ENCODE measurements around the gene CFAP97D1. TPM values are rescaled to one million over a fixed set of nuclear protein-coding genes. Genes with fewer than 3 reads are reported as not detected.
"Not testable (repeated sequence)": the region's sequence is repeated elsewhere in the genome, so short reads cannot be mapped to it uniquely, and the experiment has no call there.

CFAP97D1 gene
- total RNA-seq, 6 experiments from 2014 or later, result not detected

- 90% methylated on average over 1 of the region's 1 CpG for WGBS (ENCODE audit: insufficient coverage, low coverage, low lambda C conversion rate, missing lambda C conversion rate)
- no peaks in the 10 kb centered on the region for H3K36me3 ChIP-seq
- no peaks in the 10 kb centered on the region for H3K4me1 ChIP-seq
- H3K27ac ChIP-seq, result no peak overlapping the region
- ATAC-seq (no peak), DNase-seq (no peak)
- no peaks in the 10 kb centered on the region for H3K9me3 ChIP-seq
- TF ChIP-seq POLR2A (IDR thresholded peaks at IDR 0.05), result no peak
- TF ChIP-seq CTCF (IDR thresholded peaks at IDR 0.05), result no peak
- H3K27me3 ChIP-seq, result no peaks in the 10 kb centered on the region
- H3K4me3 ChIP-seq, result no peak overlapping the region
- intact Hi-C loops (cut with DNase I), result loop anchor here in 1 of 2 donors (10.0 kb wide), 1 partner anchor 55 kb away; the partner anchor contains the start of gene CD300LG
Measured at GRCh38 chr17:43789482-43789881, 9.2 kb downstream of the CFAP97D1 start.

GRCh38 chr17:43790311-43790940 lies 10.2 kb downstream of the CFAP97D1 start:
- H3K4me1 ChIP-seq, result no peaks in the 10 kb centered on the region
- H3K9me3 ChIP-seq, result no peaks in the 10 kb centered on the region
- 91% methylated on average over 4 of the region's 14 CpGs for WGBS (ENCODE audit: insufficient coverage, low coverage, low lambda C conversion rate, missing lambda C conversion rate)
- peak in 2 of 4 donors; percentile 34 to 47 for ATAC-seq
- TF ChIP-seq POLR2A (IDR thresholded peaks at IDR 0.05) (no peak), CTCF (IDR thresholded peaks at IDR 0.05) (peak in 1 of 4 donors; percentile 24)
- intact Hi-C loops (cut with DNase I), result no loop called here
- no peak for DNase-seq
- H3K27ac ChIP-seq, result no peak overlapping the region
- H3K4me3 ChIP-seq, result no peak overlapping the region
- no peaks in the 10 kb centered on the region for H3K27me3 ChIP-seq
- no peaks in the 10 kb centered on the region for H3K36me3 ChIP-seq

- Histone ChIP-seq H3K9me3 (no peaks in the 10 kb centered on the region), H3K36me3 (no peaks in the 10 kb centered on the region), H3K4me1 (no peaks in the 10 kb centered on the region), H3K27me3 (no peaks in the 10 kb centered on the region), H3K27ac (no peak overlapping the region), H3K4me3 (no peak overlapping the region)
- no peak for TF ChIP-seq POLR2A (IDR thresholded peaks at IDR 0.05)
- TF ChIP-seq CTCF (IDR thresholded peaks at IDR 0.05), result no peak
- DNase-seq (no peak), ATAC-seq (peak; percentile 61 to 78 (median 76))
- intact Hi-C loops (cut with DNase I), result no loop called here
- WGBS (ENCODE audit: insufficient coverage, low coverage, low lambda C conversion rate, missing lambda C conversion rate), result 4% methylated on average over 3 of the region's 3 CpGs
Measured at GRCh38 chr17:43791589-43791988, 11.4 kb downstream of the CFAP97D1 start.

- DNase-seq; H3K36me3 ChIP-seq; intact Hi-C loops (cut with DNase I); H3K27ac ChIP-seq; H3K4me3 ChIP-seq; H3K27me3 ChIP-seq; H3K9me3 ChIP-seq; H3K4me1 ChIP-seq; ATAC-seq: not testable (repeated sequence)
- WGBS (ENCODE audit: insufficient coverage, low coverage, low lambda C conversion rate, missing lambda C conversion rate), result 73% methylated on average over 3 of the region's 4 CpGs
Measured at GRCh38 chr17:43792668-43793067, 12.4 kb downstream of the CFAP97D1 start.

- DNase-seq; H3K4me1 ChIP-seq; intact Hi-C loops (cut with DNase I); H3K27me3 ChIP-seq; ATAC-seq; H3K36me3 ChIP-seq; H3K4me3 ChIP-seq; H3K9me3 ChIP-seq; H3K27ac ChIP-seq: not testable (repeated sequence)
- 68% methylated on average over 6 of the region's 9 CpGs for WGBS (ENCODE audit: insufficient coverage, low coverage, low lambda C conversion rate, missing lambda C conversion rate)
Measured at GRCh38 chr17:43798024-43798423, 17.8 kb downstream of the CFAP97D1 start.
